DND-41 (cell line): Measurements from ENCODE around the gene CREB3L4.

Experiments used
- EZH2 ChIP-seq: IDR thresholded peaks from 3 replicates; pipeline ENCODE4 v1.6.1; 2012; ENCODE audit warnings: borderline replicate concordance, low read depth, mild to moderate bottlenecking, moderate library complexity, low read length, inconsistent platforms; ENCODE audit not compliant: severe bottlenecking
- TF ChIP-seq, protein P1 (sequence below): IDR thresholded peaks from 2 replicates; pipeline ENCODE4 v1.5.1; 2012; ENCODE audit warnings: borderline replicate concordance, low read length, moderate library complexity, mild to moderate bottlenecking; ENCODE audit not compliant: poor library complexity, severe bottlenecking; ENCODE audit errors: extremely low read depth

DNA sequence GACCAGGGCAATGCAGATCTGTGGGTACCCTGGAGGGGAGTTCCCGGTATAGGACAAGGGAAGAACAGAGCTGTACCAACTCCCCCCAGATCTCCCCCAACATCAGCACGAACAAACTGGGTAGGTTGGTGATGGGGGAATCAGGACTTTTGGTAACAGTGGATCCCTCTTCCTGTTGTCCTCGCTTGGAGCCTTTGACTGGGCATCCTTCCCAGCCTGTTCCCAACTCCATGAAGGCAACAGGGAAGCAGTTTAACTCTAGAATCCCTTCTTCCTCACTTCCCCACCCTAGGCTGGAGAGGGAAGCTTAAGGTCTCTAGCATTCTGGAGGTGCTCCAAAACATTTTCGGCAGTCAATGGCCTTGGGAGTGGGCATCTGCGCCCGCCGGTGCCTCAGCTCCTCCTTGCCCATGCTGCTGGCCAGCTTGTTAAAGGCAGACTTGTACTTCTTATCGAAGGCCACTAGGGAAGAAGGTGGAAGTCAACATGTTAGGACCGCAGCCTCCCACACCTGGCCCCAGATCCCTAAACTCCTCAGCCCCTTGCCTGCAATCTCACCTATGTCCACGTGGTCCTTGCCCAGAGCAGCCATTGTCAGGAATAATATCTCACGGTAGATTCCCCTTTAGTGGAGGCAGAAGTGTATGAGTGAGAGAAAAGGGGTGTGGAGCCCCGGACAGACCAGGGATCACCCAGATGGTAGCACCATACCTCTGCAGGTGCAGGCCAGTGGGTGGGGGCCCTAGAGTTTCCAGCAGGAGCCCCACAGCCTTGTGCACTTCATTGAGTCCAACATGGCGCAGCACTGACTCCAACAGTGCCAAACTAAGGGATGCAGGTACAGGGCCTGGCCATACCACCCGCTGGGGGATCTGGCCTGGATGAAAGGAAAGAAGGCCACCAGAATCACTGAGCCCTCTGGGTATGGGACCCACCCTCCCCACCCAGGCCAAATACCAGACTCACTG is 37.4 kb upstream of the CREB3L4 start:
- TF ChIP-seq EZH2, result no peak
- TF ChIP-seq, protein P1, sequence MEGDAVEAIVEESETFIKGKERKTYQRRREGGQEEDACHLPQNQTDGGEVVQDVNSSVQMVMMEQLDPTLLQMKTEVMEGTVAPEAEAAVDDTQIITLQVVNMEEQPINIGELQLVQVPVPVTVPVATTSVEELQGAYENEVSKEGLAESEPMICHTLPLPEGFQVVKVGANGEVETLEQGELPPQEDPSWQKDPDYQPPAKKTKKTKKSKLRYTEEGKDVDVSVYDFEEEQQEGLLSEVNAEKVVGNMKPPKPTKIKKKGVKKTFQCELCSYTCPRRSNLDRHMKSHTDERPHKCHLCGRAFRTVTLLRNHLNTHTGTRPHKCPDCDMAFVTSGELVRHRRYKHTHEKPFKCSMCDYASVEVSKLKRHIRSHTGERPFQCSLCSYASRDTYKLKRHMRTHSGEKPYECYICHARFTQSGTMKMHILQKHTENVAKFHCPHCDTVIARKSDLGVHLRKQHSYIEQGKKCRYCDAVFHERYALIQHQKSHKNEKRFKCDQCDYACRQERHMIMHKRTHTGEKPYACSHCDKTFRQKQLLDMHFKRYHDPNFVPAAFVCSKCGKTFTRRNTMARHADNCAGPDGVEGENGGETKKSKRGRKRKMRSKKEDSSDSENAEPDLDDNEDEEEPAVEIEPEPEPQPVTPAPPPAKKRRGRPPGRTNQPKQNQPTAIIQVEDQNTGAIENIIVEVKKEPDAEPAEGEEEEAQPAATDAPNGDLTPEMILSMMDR, result no peak
